Activated CD4-positive, alpha-beta T cell treated with anti-CD3 and anti-CD28 coated beads, Interleukin-2, Interleukin-4, amounts not matched to agents 100 ng/mL and 50 ng/mL, durations not matched to agents 16 hours and 8 hours (primary cell): ENCODE data around the gene USF1.
"Not testable (repeated sequence)": the region's sequence is repeated elsewhere in the genome, so short reads cannot be mapped to it uniquely, and the experiment has no call there.

Source experiments
- DNase-seq: peaks from one replicate; pipeline ENCODE4 v3.0.0-alpha.2; 2020; ENCODE audit warnings: low spot score

Gene USF1

GRCh38 chr1:161079436-161080110, 33.8 kb upstream of the USF1 start:
- DNase-seq, result no peak

DNA sequence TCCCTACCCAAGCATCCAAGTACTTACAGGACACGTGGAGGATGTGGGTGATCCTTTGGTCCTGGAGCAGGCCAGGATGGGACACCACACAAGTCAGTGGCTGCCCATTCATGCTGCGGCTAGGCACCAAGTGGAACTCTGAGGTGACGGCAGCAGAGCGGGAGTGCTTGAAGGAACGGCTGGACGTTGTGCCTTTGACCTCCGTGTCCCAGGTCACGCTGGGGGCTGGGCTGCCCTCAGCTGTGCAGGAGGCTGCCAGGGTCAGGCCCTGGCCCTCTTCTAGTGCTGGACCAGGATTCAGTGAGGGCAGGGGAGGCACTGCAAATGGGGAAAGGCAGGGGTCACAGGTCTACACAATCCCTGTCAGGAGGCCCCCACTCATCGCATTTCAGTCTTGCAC, 31.6 kb upstream of the USF1 start:
- DNase-seq, result no peak

- DNase-seq, result no peak
Observed at GRCh38 chr1:161076410-161076809, 30.6 kb upstream of the USF1 start.

DNA sequence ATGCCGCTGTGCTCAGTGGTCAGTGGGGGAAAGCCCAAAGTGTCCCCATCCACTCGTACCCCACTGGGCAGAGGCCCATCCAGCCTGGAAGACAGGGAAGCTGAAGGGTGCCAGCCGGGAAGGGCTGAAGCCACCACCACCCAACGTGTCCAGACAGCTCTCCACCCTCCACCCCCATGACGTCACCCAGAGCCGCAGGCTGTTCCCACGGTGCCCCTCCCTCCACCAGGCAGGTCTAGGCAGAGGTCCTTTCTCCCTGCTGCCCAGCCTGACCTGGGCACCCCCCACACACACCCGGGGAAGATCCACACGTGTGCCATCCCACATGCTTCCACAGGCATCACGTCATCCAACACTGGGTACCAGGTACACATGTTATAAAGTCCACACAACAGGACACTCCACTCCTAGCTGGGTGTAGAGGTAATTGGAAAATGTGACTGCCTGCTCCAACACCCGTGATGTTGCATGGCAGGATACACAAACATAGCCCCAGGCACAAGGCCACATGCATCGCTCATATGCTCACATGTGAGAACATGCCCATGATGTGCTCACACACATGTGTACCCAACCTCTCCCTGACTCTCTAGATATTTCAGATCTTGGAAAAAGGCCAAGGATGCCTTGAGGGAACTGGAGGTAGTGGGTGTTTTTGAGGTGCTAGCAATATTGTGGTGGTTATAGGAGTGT, 29.0 kb upstream of the USF1 start:
- no peak for DNase-seq

- DNase-seq, result no peak
Observed at GRCh38 chr1:161073474-161074121, 27.8 kb upstream of the USF1 start.

GRCh38 chr1:161072751-161073449, 27.1 kb upstream of the USF1 start:
- no peak for DNase-seq

DNA sequence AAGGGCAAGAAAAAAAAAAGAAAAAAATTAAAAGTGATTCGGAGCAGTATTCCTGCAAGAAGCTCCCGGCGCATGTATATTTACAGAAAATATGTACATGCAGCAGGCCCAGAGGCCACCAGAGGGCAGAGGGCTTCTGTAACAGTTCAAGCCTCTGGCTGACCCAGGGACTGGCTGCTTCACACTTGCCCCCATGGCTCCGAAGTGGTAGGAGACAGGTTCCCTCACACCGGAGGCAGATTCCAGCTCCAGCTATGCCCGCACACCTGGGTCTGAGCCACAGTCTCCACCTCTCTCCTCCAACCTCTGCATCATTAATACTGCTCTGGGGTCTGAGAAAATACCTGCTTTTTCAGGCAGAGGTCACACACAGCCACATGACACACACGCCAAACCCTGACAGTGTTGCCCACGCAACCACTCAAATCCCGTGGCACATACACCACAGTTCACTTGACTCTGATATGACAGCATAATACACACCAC, 26.2 kb upstream of the USF1 start:
- DNase-seq, result peak; percentile 47

DNA sequence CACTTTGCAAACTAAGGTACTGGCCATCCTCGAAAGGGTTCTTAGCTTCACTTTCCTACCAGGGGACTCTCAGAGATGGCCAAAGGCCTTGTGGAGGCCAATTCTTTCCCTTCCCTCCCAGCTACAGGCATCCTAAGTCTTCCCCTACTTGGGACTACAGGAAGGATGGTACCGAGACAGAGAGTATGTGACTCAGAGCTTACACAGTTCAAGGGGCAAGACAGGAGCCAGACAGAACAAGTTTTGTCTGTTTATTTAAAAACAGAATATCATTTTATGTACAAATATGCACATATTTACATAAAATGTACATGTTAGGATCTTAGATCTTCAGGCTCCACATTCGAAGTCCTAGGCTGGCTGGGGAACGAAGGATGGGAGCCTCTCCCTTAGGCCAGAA, 25.0 kb upstream of the USF1 start:
- DNase-seq, result no peak

- DNase-seq, result peak; percentile 96
Observed at GRCh38 chr1:161069731-161070270, 24.0 kb upstream of the USF1 start, which contains the start of gene ARHGAP30. Gene ARHGAP30 (minus strand): TSS chr1:161069891. CDS start chr1:161069624, 267 bp downstream.

- DNase-seq, result no peak
Observed at GRCh38 chr1:161069241-161069640, 23.5 kb upstream of the USF1 start.

- peak; percentile 88 for DNase-seq
Observed at GRCh38 chr1:161068306-161069234, 22.8 kb upstream of the USF1 start.

DNA sequence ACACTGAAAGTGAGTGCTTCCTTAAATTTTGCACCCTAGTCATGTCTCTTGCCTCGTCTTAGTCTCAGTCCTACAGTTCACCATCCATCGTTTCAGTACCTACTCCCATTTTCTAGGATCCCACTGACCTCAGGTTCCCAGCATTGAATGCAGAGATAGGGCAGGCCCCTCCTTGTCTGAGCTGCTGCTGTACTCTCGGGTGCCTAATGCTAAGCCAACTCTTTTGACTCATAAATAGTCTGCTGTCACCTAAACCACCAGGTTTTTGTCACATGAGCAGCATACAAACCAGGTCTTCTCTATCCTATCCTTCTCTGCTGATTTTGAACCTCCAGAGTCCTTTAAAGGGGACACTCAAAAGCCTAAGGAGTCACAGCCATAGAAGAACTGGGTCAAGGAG, 20.9 kb upstream of the USF1 start:
- DNase-seq, result peak; percentile 45

- not testable (repeated sequence) for DNase-seq
Observed at GRCh38 chr1:161065681-161066080, 19.9 kb upstream of the USF1 start.

DNA sequence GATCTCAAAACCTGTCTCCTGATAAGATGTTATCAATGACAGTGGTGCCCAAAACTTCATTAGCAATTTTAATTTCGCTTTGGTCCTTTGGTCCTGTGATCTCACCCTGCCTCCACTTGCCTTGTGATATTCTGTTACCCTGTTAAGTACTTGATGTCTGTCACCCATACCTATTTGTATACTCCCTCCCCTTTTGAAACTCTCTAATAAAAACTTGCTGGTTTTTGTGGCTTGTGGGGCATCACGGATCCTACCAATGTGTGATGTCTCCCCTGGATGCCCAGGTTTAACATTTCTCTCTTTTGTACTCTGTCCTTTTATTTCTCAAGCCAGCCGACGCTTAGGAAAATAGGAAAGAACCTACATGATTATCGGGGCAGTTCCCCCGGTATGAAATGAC, 18.2 kb upstream of the USF1 start:
- not testable (repeated sequence) for DNase-seq

DNA sequence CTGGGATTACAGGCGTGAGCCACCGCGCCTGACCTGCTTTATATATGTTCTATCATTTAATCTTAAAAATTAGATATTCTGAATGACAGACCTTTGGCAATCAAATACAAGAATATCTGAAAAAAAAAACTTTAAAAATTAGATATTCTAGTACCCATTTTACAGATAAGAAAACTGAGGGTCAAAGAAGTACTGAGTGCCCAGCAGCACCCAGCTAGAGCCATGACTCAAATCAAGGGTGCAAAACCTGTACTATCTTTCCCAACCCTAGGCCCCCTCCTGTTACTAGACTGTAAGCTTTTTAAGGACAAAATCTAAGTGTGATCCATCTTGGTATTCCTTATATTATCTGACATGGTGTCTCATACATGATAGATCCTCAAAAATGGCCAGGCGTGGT, 15.6 kb upstream of the USF1 start:
- DNase-seq, result no peak

DNA sequence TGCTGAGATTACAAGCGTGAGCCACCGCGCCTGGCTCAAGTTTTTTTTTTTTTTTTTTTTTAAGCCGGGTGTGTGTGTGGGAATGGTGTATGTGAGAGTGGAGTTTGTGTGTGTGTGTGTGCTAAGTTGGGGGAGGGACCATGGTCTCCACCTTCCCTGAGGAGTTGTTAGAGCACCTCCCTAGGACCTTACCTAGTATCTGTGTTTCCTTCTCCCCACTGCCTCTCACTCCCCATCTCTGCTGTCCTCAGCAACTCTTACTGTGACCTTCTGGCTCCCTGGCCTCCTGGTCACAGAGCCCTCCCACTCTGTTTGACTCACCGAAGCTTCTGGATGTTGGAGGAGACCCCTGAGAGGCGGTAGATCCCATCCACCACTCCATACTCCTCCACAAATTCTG, 13.5 kb upstream of the USF1 start:
- DNase-seq, result no peak

- no peak for DNase-seq
Observed at GRCh38 chr1:161054805-161055204, 9.0 kb upstream of the USF1 start.

GRCh38 chr1:161054232-161054631, 8.5 kb upstream of the USF1 start:
- DNase-seq, result no peak

- no peak for DNase-seq
Observed at GRCh38 chr1:161052899-161053298, 7.1 kb upstream of the USF1 start.

DNA sequence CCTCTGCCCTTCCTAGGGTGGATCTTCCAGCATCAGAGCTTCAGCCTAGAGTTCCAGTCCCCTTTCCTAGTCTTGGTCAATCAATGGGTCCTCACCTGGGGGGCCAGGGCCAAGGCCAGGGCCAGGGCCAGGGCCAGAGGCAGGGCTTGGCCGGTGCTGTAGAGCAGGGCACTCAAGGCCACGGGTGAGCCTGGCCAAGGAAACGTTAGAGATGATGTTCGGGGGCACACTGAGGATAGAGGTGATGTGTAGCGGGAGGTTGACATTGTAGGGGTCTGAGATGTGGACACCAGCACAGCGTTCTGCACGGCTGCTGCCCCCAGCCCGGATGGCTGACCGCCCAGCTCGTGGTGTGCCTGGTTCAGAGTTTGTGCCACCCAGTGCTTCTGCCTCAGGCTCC, 5.4 kb upstream of the USF1 start:
- DNase-seq, result no peak
